A549 (cell line): ENCODE results near the gene ST3GAL5. TPM values are rescaled to one million over a fixed set of nuclear protein-coding genes. Genes with fewer than 3 reads are reported as not detected.

ENCODE experiments used
- ATAC-seq, 2 experiments: fragments of 200-7000 bp in 1 of 2; fragments of >200 bp in 1 of 2; cut with Nextera tagmentation in 1 of 2; cut with Tn5 transposase in 1 of 2; 3 replicates each; pipeline versions ENCODE4 v1.8.0 to v1.9.1; 2018 to 2020; ENCODE audit warnings: mild to moderate bottlenecking in 1 of 2, moderate library complexity in 1 of 2
- CTCF ChIA-PET: fragments of 300-600 bp; sonication (Branson Sonifier 250); formaldehyde crosslinking; extraction: SDS; loops from one replicate; lab custom pipeline; 2021; ENCODE audit warnings: antibody characterized with exemption, inconsistent platforms; lab: Yijun Ruan, JAX
- POLR2A ChIA-PET: fragments of 350-600 bp; formaldehyde crosslinking; extraction: SDS; loops from one replicate; lab custom pipeline; 2021; ENCODE audit warnings: antibody characterized with exemption, inconsistent platforms; lab: Yijun Ruan, JAX
- DNase-seq, 2 experiments: peaks; one replicate each; pipeline versions ENCODE4 v3.0.0 to v3.0.0-alpha.2; 2011 to 2016; ENCODE audit warnings: low read depth in 1 of 2, low spot score in 1 of 2
- FAIRE-seq: peaks from 2 replicates; lab custom pipeline; 2011; peaks lifted over from hg19 to GRCh38; lab: Jason Lieb, UNC
- H3K27ac ChIP-seq, 2 experiments: fragments of >200 bp; sonication (Bioruptor Twin); formaldehyde crosslinking; 3 replicates each; pipeline ENCODE4 v1.5.1; 2016 to 2017
- H3K4me1 ChIP-seq: fragments of >200 bp; sonication (Bioruptor Twin); formaldehyde crosslinking; 3 replicates; pipeline ENCODE4 v1.6.1; 2016
- H3K4me2 ChIP-seq: fragments of >200 bp; sonication (Bioruptor Twin); formaldehyde crosslinking; 3 replicates; pipeline ENCODE4 v1.6.1; 2016
- H3K4me3 ChIP-seq: fragments of >200 bp; sonication (Bioruptor Twin); formaldehyde crosslinking; 3 replicates; pipeline ENCODE4 v1.5.1; 2016
- H3K9me3 ChIP-seq: fragments of >200 bp; sonication (Bioruptor Twin); formaldehyde crosslinking; 3 replicates; pipeline ENCODE4 v1.6.1; 2016
- CBX2 ChIP-seq: fragments of 200-600 bp; sonication (generic); IDR thresholded peaks from 2 replicates; pipeline ENCODE4 v1.6.1; 2016; ENCODE audit warnings: low read depth, mild to moderate bottlenecking, borderline replicate concordance
- CEBPB ChIP-seq, 2 experiments: fragments of >200 bp in 1 of 2; sonication (Bioruptor Twin) in 1 of 2; formaldehyde crosslinking in 1 of 2; IDR thresholded peaks; 2 replicates each; pipeline ENCODE4 v1.6.1; 2012 to 2016
- FOSL2 ChIP-seq, 2 experiments: fragments of 450-650 bp in 1 of 2; fragments of >200 bp in 1 of 2; sonication (Bioruptor Twin) in 1 of 2; formaldehyde crosslinking; IDR thresholded peaks; 2 replicates each; pipeline versions ENCODE4 v1.5.0 to v1.6.1; 2016 to 2020; ENCODE audit warnings: mild to moderate bottlenecking in 1 of 2, moderate library complexity in 1 of 2
- JUN ChIP-seq, 2 experiments: fragments of >200 bp; sonication (Bioruptor Twin); formaldehyde crosslinking; IDR thresholded peaks; 2 replicates in 1 of 2; 3 replicates in 1 of 2; pipeline ENCODE4 v1.6.1; 2016 to 2017
- JUNB ChIP-seq: fragments of >200 bp; sonication (Bioruptor Twin); formaldehyde crosslinking; IDR thresholded peaks from 2 replicates; pipeline ENCODE4 v1.6.1; 2016
- KDM5A ChIP-seq: fragments of 200-600 bp; sonication (generic); IDR thresholded peaks from 2 replicates; pipeline ENCODE4 v1.6.1; 2016; ENCODE audit warnings: antibody characterized with exemption, mild to moderate bottlenecking
- MAZ ChIP-seq: fragments of 150-350 bp; IDR thresholded peaks from 2 replicates; pipeline ENCODE4 v1.6.1; 2014; ENCODE audit warnings: antibody characterized with exemption, low read depth, low read length, borderline replicate concordance
- NPAS2 ChIP-seq: fragments of 250-450 bp; sonication (Bioruptor Pico); IDR thresholded peaks from 2 replicates; pipeline ENCODE4 v1.8.0; 2022; ENCODE audit warnings: mild to moderate bottlenecking, moderate library complexity, borderline replicate concordance
- RAD21 ChIP-seq, 2 experiments: fragments of >200 bp in 1 of 2; sonication (Bioruptor Twin) in 1 of 2; formaldehyde crosslinking in 1 of 2; IDR thresholded peaks in 1 of 2; conservative IDR thresholded peaks in 1 of 2; 2 replicates in 1 of 2; 3 replicates in 1 of 2; pipeline ENCODE4 v1.6.1; 2012 to 2018; ENCODE audit warnings: inconsistent platforms in 1 of 2
- RNF2 ChIP-seq: fragments of 200-600 bp; sonication (generic); IDR thresholded peaks from 2 replicates; pipeline ENCODE4 v1.6.1; 2016; ENCODE audit warnings: low read depth, mild to moderate bottlenecking, antibody characterized with exemption, moderate library complexity, borderline replicate concordance
- SREBF2 ChIP-seq: fragments of 450-650 bp; IDR thresholded peaks from 2 replicates; pipeline ENCODE4 v1.6.1; 2014; ENCODE audit warnings: mild to moderate bottlenecking, moderate library complexity
- TP53 ChIP-seq: fragments of 250-450 bp; sonication (Bioruptor Pico); IDR thresholded peaks from 2 replicates; pipeline ENCODE4 v1.5.0; 2021; ENCODE audit warnings: mild to moderate bottlenecking, moderate library complexity
- ZFP36 ChIP-seq: fragments of 450-650 bp; IDR thresholded peaks from 2 replicates; pipeline ENCODE4 v1.6.1; 2014; ENCODE audit warnings: borderline replicate concordance; ENCODE audit not compliant: partially characterized antibody
- WGBS: methylation state at CpG from one replicate; pipeline ENCODE4 v1.1.6; 2017; ENCODE audit errors: missing lambda C conversion rate; 5-methylcytosine and 5-hydroxymethylcytosine counted together
- polyA plus RNA-seq, 4 experiments: library from polyadenylated mRNA; depleted of rRNA in 3 of 4; stranded (reverse); fragments of >200 nt; fragmentation: RNase III in 1 of 4; extraction: RNeasy Plus Mini Kit Qiagen cat#74134 plus additional on column Dnase treatment in 1 of 4; gene quantifications; 2 replicates in 3 of 4; 3 replicates in 1 of 4; pipeline ENCODE4 v1.2.3, GENCODE V29; 2011 to 2017
- TF ChIP-seq, protein P1 (sequence below): fragments of 450-650 bp; IDR thresholded peaks from 2 replicates; pipeline ENCODE4 v1.6.1; 2014; ENCODE audit warnings: antibody characterized with exemption
- TF ChIP-seq, protein P2 (sequence below): fragments of >200 bp; sonication (Bioruptor Twin); formaldehyde crosslinking; IDR thresholded peaks from 3 replicates; pipeline ENCODE4 v1.5.1; 2016

ST3GAL5 gene
- polyA plus RNA-seq, 2 of the 4 experiments (the other 2 are of a cell fraction): 36.9 to 119 TPM

DNA sequence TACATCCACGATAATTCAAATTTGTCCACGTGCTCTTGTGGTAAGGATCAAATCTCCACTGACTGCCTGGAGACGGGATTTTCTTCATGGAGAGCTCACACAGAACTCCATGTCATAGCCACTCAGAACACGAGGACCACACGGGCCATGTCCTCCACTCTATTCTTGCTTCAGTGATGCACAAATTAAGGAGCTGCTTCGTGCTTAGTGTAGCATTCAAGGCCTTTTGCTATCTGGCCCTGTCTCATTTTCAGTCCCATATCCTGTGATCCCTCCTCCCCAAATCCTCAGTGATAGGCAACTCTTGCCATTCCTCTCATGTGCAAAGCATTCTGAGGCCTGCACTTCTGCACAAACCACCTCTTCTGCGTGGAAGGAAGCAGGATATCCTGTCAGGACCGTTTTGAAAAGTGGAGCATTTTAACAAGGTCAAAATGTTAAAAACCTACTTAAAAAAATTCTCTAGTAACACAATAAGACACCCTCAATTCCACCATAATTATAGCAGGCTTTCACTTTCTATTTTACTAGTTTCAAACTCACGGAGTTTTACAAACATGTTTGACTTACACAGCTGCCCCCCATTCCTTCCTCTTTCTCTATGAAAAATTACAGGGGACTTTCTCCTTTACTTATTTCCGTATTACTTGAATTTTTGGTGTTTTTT lies 35.2 kb downstream of the ST3GAL5 start (continued):
- no peak for TF ChIP-seq RAD21 (conservative IDR thresholded peaks at IDR 0.05 in 1 of 2, IDR thresholded peaks at IDR 0.05 in 1 of 2)

DNA sequence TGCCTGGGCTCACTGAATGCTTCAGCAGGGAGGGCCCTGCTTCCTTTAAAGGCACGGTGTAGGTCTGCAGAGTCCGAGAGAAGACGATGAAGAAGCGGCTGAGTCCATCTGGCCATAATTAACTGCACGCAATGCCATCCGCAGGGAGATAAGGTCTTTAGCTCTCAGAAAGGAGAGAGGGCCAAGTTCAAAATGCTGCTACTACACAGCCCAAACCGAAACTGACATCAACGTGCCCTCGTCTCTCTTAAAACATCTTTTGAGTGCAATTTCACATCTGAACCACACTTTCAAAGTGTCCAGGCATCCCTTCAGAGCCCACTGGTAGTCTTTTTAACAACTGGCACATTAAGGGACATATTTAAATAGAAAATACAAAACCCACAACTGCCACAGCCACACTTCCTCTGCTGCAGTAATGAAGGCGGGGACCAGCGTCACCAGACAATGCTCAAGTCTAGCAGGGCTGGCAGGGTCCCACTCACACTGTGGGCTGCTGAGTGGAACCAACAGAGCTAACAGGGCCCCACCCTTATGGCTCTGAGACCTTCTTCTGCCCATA lies 35.8 kb downstream of the ST3GAL5 start:
- ATAC-seq (no peak), DNase-seq (no peak), FAIRE-seq (no peak)
- TF ChIP-seq RNF2: no peak
- TF ChIP-seq, protein P1, sequence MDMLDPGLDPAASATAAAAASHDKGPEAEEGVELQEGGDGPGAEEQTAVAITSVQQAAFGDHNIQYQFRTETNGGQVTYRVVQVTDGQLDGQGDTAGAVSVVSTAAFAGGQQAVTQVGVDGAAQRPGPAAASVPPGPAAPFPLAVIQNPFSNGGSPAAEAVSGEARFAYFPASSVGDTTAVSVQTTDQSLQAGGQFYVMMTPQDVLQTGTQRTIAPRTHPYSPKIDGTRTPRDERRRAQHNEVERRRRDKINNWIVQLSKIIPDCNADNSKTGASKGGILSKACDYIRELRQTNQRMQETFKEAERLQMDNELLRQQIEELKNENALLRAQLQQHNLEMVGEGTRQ: no peak
- no peak for TF ChIP-seq NPAS2 (CRISPR knock-in tag)
- TF ChIP-seq, protein P2, sequence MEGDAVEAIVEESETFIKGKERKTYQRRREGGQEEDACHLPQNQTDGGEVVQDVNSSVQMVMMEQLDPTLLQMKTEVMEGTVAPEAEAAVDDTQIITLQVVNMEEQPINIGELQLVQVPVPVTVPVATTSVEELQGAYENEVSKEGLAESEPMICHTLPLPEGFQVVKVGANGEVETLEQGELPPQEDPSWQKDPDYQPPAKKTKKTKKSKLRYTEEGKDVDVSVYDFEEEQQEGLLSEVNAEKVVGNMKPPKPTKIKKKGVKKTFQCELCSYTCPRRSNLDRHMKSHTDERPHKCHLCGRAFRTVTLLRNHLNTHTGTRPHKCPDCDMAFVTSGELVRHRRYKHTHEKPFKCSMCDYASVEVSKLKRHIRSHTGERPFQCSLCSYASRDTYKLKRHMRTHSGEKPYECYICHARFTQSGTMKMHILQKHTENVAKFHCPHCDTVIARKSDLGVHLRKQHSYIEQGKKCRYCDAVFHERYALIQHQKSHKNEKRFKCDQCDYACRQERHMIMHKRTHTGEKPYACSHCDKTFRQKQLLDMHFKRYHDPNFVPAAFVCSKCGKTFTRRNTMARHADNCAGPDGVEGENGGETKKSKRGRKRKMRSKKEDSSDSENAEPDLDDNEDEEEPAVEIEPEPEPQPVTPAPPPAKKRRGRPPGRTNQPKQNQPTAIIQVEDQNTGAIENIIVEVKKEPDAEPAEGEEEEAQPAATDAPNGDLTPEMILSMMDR: no peak
- no peak for TF ChIP-seq SREBF2
- H3K9me3 ChIP-seq: no peaks in the 10 kb centered on the region
- no peaks in the 10 kb centered on the region for H3K4me1 ChIP-seq
- no peak overlapping the region for H3K4me2 ChIP-seq
- H3K4me3 ChIP-seq: no peak overlapping the region
- 94% methylated on average over 11 of the region's 11 CpGs for WGBS
- H3K27ac ChIP-seq: no peak overlapping the region
- ChIA-PET POLR2A (no interaction called here), CTCF (interaction anchor here (1.1 to 4.1 kb wide), 4 partner anchors 26 to 227 kb away, joined by 3 to 24 read pairs (median 11); no protein-coding TSS in a partner anchor)

DNA sequence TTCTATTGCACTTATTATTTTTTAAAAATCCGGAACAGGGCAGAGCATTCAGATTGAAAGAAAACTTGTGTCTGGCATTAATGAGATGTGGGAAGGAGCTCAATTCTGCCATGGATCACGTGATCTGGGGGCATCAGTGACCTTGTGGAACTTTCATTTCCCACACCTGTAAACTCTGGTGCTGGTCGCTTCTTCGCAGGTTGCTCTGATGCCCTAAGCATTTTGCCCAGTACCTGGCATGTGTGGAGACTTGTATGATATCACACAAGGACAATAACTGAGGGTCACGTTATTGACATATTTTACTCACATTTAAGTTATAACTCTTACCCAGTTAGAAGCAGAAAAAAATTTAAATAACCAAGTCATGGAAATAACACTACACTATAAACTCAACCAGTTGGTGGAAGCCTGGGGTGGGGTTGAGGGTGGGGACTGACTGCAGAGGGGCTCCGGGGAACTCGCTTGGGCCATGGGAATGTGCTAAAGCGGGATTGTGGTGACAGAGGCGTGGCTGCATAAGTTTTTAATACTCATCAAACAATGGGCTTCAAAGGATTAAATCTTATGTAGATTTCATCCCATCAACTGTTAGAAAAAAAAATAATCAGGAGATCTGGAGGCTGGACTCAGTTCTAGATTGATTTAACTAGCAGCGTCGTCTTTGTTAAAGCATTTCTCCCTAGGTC lies 36.5 kb downstream of the ST3GAL5 start:
- no peak for DNase-seq
- Histone ChIP-seq H3K9me3 (no peaks in the 10 kb centered on the region), H3K27ac (no peak overlapping the region), H3K4me1 (no peaks in the 10 kb centered on the region), H3K4me3 (no peak overlapping the region), H3K4me2 (no peak overlapping the region)
- ChIA-PET CTCF (interaction anchor here (1.0 to 4.1 kb wide), 6 partner anchors 12 to 227 kb away, joined by 3 to 24 read pairs (median 4); no protein-coding TSS in a partner anchor), POLR2A (no interaction called here)
- ATAC-seq: no peak
- TF ChIP-seq RNF2 (no peak), KDM5A (no peak), ZFP36 (no peak), RAD21 (conservative IDR thresholded peaks at IDR 0.05 in 1 of 2, IDR thresholded peaks at IDR 0.05 in 1 of 2) (no peak), CEBPB (IDR thresholded peaks at IDR 0.05) (no peak), JUN (IDR thresholded peaks at IDR 0.05) (no peak), JUNB (no peak), MAZ (no peak), FOSL2 (IDR thresholded peaks at IDR 0.05) (no peak), FOSL2 (CRISPR knock-in tag; IDR thresholded peaks at IDR 0.05) (no peak), TP53 (CRISPR knock-in tag) (no peak), CBX2 (no peak), NPAS2 (CRISPR knock-in tag) (no peak)
- FAIRE-seq: no peak
- WGBS: 97% methylated on average over 11 of the region's 11 CpGs
